Measurements from ENCODE around the gene PRSS56. TPM values are rescaled to one million over a fixed set of nuclear protein-coding genes. Genes with fewer than 3 reads are reported as not detected.
A peak's percentile ranks its signal among the peaks of the same experiment; 100 is the strongest.

PRSS56 gene
- total and polyA plus RNA-seq, 2 of the 8 experiments (the other 6 are each of a cell fraction or from before 2014, with no cell fraction given) = 0.03 TPM; not detected in 1

DNA sequence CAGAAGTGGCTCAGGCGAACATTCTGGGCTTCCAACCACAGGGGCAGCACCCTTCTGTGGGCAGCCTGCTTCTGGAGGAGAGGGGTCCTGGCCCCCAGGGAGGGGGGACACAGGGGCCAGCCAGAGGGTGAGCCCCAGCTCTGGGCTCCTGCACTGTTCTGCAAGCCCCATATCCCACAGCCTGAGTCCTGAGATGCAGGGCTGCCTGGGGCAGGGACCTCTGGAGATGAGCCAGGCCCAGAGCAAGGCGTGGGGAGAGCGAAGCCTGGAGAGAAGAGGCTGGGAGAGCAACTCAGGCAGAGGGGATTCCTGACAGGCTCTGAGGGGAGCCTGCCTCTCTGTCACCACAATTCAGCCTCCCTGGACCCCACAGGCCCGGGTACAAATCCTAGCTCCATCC, 13.5 kb upstream of the PRSS56 start:
- H2BK12ac ChIP-seq (ENCODE audit: low read depth, low read length) = no peak overlapping the region; the same call in 1 of the 2 replicates
- no peak overlapping the region for H3K9ac ChIP-seq (replicated peaks in 1 of 4; ENCODE audit: extremely low read depth in 1 of 4, low read depth in 3 of 4, low read length in 3 of 4)
- H3K9me3 ChIP-seq (ENCODE audit: insufficient read depth in 2 of 2, low read depth in 1 of 2, low read length in 1 of 2) = no peaks in the 10 kb centered on the region
- DNase-seq (ENCODE audit: low read depth in 1 of 2, low spot score in 2 of 2) (no peak), FAIRE-seq (no peak)
- peaks cover 15 to 42% (median 41%) of the 10 kb centered on the region in 4 experiments for H3K27me3 ChIP-seq (replicated peaks in 1 of 4; ENCODE audit: control insufficient read depth in 3 of 4, extremely low read depth in 1 of 4, insufficient read depth in 3 of 4, low read length in 3 of 4)
- H3K23me2 ChIP-seq (ENCODE audit: low read depth, low read length) = peaks cover 12% of the 10 kb centered on the region
- H2AK5ac ChIP-seq (ENCODE audit: low read depth, low read length) = no peak overlapping the region
- no peak overlapping the region for H2BK15ac ChIP-seq (ENCODE audit: low read length)
- H4K8ac ChIP-seq (ENCODE audit: extremely low read depth, insufficient read depth, low read length) = no peak overlapping the region
- H4K91ac ChIP-seq (replicated peaks; ENCODE audit: insufficient read length, low read length) = no peak overlapping the region
- POLR2A ChIA-PET (ENCODE audit: partially characterized antibody) = interaction anchor here (0.8 kb wide), 1 partner anchor 12 kb away, joined by 3 read pairs; no protein-coding TSS in a partner anchor
- no peak overlapping the region for H3K4me3 ChIP-seq (ENCODE audit: extremely low read depth in 1 of 4, insufficient read depth in 2 of 4, low read depth in 3 of 4, low read length in 4 of 4)
- 0 out of 4 replicates have a peak overlapping the region, but pooled peaks of 1 of the 2 experiments have one; percentile 30 for H3K4me2 ChIP-seq (ENCODE audit: insufficient read depth in 1 of 2, low read depth in 2 of 2, low read length in 2 of 2)
- no peak overlapping the region for H3K23ac ChIP-seq (ENCODE audit: insufficient read length)
- H3K4me1 ChIP-seq (replicated peaks in 1 of 4; ENCODE audit: control insufficient read depth in 3 of 4, insufficient read depth in 4 of 4, low read length in 3 of 4) = peaks cover 0 to 23% (median 15%) of the 10 kb centered on the region in 4 experiments; a peak in 6 of 7 replicates
- H4K20me1 ChIP-seq (replicated peaks in 1 of 2; ENCODE audit: control insufficient read depth in 1 of 2, insufficient read depth in 2 of 2, low read length in 2 of 2) = peaks cover 0 to 2% of the 10 kb centered on the region in 2 experiments
- H2BK5ac ChIP-seq (ENCODE audit: low read depth, low read length) = no peak overlapping the region
- TF ChIP-seq, protein P1, sequence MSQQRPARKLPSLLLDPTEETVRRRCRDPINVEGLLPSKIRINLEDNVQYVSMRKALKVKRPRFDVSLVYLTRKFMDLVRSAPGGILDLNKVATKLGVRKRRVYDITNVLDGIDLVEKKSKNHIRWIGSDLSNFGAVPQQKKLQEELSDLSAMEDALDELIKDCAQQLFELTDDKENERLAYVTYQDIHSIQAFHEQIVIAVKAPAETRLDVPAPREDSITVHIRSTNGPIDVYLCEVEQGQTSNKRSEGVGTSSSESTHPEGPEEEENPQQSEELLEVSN (IDR thresholded peaks at IDR 0.05) = no peak
- no peak for TF ChIP-seq POLR2A (IDR thresholded peaks at IDR 0.05; ENCODE audit: control extremely low read depth in 1 of 2, low read depth in 2 of 2, low read length in 2 of 2)
- no peak for TF ChIP-seq JUND (IDR thresholded peaks at IDR 0.05; ENCODE audit: low read length)
- no peak for TF ChIP-seq KDM1A (IDR thresholded peaks at IDR 0.05; ENCODE audit: borderline replicate concordance, low read length)
- TF ChIP-seq ASH2L (IDR thresholded peaks at IDR 0.05; ENCODE audit: low read length) = no peak
- no peak for TF ChIP-seq RAD21 (IDR thresholded peaks at IDR 0.05 in 1 of 2, conservative IDR thresholded peaks at IDR 0.05 in 1 of 2; ENCODE audit: low read depth in 2 of 2, low read length in 2 of 2)
- TF ChIP-seq RBBP5 (IDR thresholded peaks at IDR 0.05; ENCODE audit: borderline replicate concordance, low read depth, low read length) = no peak
- TF ChIP-seq, protein P2, sequence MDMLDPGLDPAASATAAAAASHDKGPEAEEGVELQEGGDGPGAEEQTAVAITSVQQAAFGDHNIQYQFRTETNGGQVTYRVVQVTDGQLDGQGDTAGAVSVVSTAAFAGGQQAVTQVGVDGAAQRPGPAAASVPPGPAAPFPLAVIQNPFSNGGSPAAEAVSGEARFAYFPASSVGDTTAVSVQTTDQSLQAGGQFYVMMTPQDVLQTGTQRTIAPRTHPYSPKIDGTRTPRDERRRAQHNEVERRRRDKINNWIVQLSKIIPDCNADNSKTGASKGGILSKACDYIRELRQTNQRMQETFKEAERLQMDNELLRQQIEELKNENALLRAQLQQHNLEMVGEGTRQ (IDR thresholded peaks at IDR 0.05; ENCODE audit: low read length) = no peak
- no peak for TF ChIP-seq JUN (IDR thresholded peaks at IDR 0.05; ENCODE audit: low read depth, low read length)
- no peak for TF ChIP-seq TAF1 (IDR thresholded peaks at IDR 0.05; ENCODE audit: low read depth, low read length)
- no peak overlapping the region for H2AFZ ChIP-seq (ENCODE audit: low read length)
- no peak overlapping the region for H3K14ac ChIP-seq (ENCODE audit: insufficient read length)
- no peak overlapping the region for H4K5ac ChIP-seq (ENCODE audit: insufficient read length, low read depth, low read length)
- H3K4ac ChIP-seq (replicated peaks; ENCODE audit: insufficient read length, low read depth, low read length) = no peak overlapping the region
- CTCF ChIA-PET (ENCODE audit: partially characterized antibody) = interaction anchor here (0.8 to 10.8 kb wide), 7 partner anchors 13 to 171 kb away, joined by 3 to 176 read pairs (median 5); partner anchors contain the start of genes CHRND, ECEL1 and PRSS56
- H2BK120ac ChIP-seq (replicated peaks; ENCODE audit: low read depth, low read length) = no peak overlapping the region
- H3K36me3 ChIP-seq (ENCODE audit: control insufficient read depth in 2 of 4, insufficient read depth in 4 of 4, low read length in 3 of 4) = no peaks in the 10 kb centered on the region
- no peak overlapping the region for H2BK20ac ChIP-seq (ENCODE audit: low read length)
- WGBS, 2 experiments (ENCODE audit: extremely low coverage in 1 of 2, insufficient coverage in 1 of 2, insufficient read length in 1 of 2, insufficient replicate concordance in 2 of 2, low coverage in 1 of 2, low lambda C conversion rate in 2 of 2, missing lambda C conversion rate in 1 of 2) = 81% methylated on average over 4 of the region's 4 CpGs; no CpG with 5 or more reads in 1 of the 2 experiments
- H3K79me1 ChIP-seq (ENCODE audit: low read depth, low read length) = no peaks in the 10 kb centered on the region
- no peaks in the 10 kb centered on the region for H3K79me2 ChIP-seq (ENCODE audit: control insufficient read depth in 1 of 2, insufficient read depth in 2 of 2, low read length in 2 of 2)
- H3K18ac ChIP-seq (ENCODE audit: extremely low read depth, low read length) = peak overlapping the region; percentile 13; the same call in 1 of the 2 replicates
- H3K27ac ChIP-seq (ENCODE audit: low read depth, low read length) = no peak overlapping the region
- H3K56ac ChIP-seq (replicated peaks; ENCODE audit: insufficient read length, low read depth, low read length) = no peak overlapping the region

All from H1 (cell line).